Gastrocnemius medialis (tissue), 4 donors: ENCODE results near the gene SPOCK1.

Source experiments
- CTCF ChIP-seq, 5 experiments: fragments of 450-650 bp in 3 of 5; fragments of 200-600 bp in 2 of 5; sonication (generic) in 2 of 5; IDR thresholded peaks in 4 of 5; conservative IDR thresholded peaks in 1 of 5; 1 replicate in 4 of 5; 2 replicates in 1 of 5; pipeline ENCODE4 v1.5.1; 2016 to 2019; ENCODE audit warnings: antibody characterized with exemption in 5 of 5, mild to moderate bottlenecking in 3 of 5, moderate library complexity in 3 of 5
- POLR2A ChIP-seq, 2 donors: fragments of 450-650 bp; IDR thresholded peaks; one replicate each; pipeline ENCODE4 v1.6.1; 2017; ENCODE audit warnings: antibody characterized with exemption in 2 of 2, mild to moderate bottlenecking in 2 of 2, moderate library complexity in 2 of 2

- no peak for TF ChIP-seq CTCF (IDR thresholded peaks at IDR 0.05 in 4 of 5, conservative IDR thresholded peaks at IDR 0.05 in 1 of 5)
- TF ChIP-seq POLR2A (IDR thresholded peaks at IDR 0.05), result no peak
Observed at GRCh38 chr5:137500615-137501225, 1.6 kb upstream of the SPOCK1 start.
